ENCODE results near the gene SNX22. TPM values are rescaled to one million over a fixed set of nuclear protein-coding genes. Genes with fewer than 3 reads are reported as not detected.

The SNX22 gene
- total RNA-seq, 1 donor from 2014 or later: 1.2 TPM

DNA sequence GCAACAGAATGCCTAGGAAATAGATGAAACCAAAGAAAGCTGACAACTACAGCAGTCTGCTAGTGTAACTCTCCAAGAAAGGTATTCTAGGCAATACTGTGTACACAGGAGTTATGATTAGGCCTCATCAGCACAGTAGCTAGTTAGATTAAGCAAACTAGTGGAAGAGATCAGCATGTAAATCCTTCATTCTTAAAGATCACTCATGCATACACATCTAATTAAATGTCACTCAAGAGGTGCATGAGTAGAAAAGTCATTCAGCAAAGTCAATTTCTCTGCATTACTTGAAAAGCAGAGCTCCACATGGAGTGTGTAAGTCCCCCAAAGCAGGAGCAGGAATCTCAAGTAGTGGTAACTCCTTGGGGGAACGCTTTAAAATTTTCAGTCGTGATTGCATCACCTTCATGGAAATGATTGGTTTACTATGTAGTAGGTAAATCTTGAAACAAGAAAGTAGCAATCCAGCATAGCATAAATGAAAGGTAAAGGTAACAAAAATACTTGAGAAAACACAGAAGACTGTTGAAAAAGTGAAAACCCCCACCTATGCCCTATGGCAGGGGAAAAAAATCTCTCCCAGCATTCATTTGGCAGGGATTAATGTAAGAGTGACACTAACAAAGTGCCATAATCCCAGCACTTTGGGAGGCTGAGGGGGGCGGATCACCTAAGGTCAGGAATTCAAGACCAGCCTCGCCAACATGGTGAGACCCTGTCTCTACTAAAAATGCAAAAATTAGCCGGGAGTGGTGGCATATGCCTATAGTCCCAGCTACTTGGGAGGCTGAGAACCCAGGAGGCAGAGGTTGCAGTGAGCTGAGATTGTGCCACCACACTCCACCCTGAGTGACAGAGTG is 40.7 kb downstream of the SNX22 start:
- DNase-seq (ENCODE audit: low spot score): no peak
- no peak for ATAC-seq

DNA sequence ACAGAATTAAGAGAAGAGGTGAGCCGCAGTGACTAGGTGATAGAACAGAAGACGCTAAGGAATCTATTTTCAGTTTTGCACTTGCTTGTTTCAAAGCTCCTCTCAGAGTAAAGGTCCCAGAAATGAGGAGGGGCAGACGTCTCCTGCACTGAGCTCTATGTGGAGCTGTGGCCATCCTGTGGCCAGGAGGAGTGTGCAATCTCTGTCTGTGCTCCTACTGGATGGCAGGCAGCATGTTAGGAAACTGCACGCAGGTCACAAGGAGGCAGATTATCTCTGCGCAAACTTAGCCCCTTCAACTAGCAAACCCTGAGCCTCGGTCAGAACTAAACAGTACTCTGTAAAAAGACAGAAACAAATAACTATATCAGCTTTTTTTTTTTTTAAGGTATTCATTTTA is 42.4 kb downstream of the SNX22 start:
- ATAC-seq (no peak), DNase-seq (ENCODE audit: low spot score) (no peak)

DNA sequence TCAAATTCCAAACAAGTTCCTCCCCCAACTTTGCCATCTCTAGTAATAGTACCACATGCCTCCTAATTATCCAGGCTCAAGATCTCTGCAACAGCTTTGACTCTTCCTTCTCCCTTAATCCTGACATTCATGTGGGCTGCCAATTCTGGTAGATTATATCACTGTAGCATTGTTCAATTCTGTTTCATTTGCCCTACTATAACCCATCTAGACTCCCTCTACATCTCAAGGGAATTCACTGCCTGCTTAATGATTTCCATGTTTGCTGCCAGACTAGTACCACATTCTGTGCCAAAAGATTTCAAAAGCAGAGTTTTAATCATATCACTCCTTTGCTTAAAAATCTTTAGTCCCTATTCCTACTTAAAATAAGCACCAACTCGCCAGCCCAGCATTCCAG is 45.9 kb downstream of the SNX22 start:
- ATAC-seq: no peak
- no peak for DNase-seq (ENCODE audit: low spot score)

DNA sequence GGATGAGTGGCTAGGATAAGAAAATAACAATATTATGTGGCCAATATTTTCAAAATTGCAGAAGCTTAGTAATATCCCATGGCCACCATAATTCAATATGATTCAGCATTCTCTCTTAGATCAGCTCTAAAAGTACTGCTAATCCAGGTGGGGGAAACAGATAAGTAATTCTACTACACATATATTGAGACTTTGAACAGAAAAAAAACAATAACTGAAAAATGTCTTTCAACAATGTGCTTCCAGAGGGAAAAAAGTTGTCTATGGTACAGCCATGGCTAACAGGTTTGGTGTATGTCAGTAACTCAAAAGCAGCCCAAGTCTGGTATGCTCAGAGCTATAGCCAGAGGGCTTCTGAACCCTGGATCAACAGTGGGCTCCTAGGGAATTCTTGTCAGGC is 53.7 kb downstream of the SNX22 start:
- DNase-seq (ENCODE audit: low spot score) (no peak), ATAC-seq (no peak)

Other genes starting within 250 kb of the SNX22 start
- gene DAPK2, start 105.2 kb upstream of the SNX22 start, total RNA-seq: 0.88 TPM
- gene CIAO2A, start 57.9 kb upstream of the SNX22 start, total RNA-seq: 70.2 TPM
- gene SNX1, start 55.7 kb upstream of the SNX22 start, total RNA-seq: 66.2 TPM
- 474 TPM for gene PPIB, start 11.3 kb downstream of the SNX22 start, total RNA-seq
- 6.2 TPM for gene CSNK1G1, start 204.4 kb downstream of the SNX22 start, total RNA-seq
- 3.1 TPM for gene PCLAF, start 229.7 kb downstream of the SNX22 start, total RNA-seq
- gene TRIP4, start 236.1 kb downstream of the SNX22 start, total RNA-seq: 8.5 TPM

Measured in left lobe of liver (tissue), 2 donors.